Esophagus mucosa (tissue), 1 donor: ENCODE data around the gene NCCRP1. TPM values are rescaled to one million over a fixed set of nuclear protein-coding genes. Genes with fewer than 3 reads are reported as not detected.
"Not testable (repeated sequence)": the region's sequence is repeated elsewhere in the genome, so short reads cannot be mapped to it uniquely, and the experiment has no call there.

Experiments used
- ATAC-seq: fragments of 200-7000 bp; cut with Tn5 transposase; one replicate; pipeline ENCODE4 v1.9.1; 2020
- total RNA-seq: library from RNA; stranded (reverse); gene quantifications from one replicate; pipeline ENCODE4 v1.2.4, GENCODE V29; 2023
- donor health status: DM: yes; HTN: yes; CAD: no.

NCCRP1 gene
- total RNA-seq, 1 donor from 2014 or later: 298 TPM

DNA sequence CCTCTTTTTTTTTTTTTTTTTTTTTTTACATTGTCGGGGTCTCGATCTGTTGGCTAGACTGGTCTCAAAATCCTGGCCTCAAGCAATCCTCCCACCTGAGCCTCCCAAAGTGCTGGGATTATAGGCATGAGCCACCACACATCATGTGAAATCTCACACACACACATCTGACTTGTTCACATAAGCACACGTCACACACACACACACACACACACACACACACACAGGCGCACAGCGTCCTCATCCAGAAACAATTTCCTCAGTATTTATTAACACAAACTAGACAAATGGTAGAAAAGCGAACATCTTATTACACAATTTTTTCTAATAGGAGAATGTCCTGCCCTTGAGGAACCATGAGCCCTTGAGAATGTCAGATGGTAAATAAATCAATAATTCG lies 12.4 kb downstream of the NCCRP1 start:
- ATAC-seq: no peak

- peak; percentile 42 for ATAC-seq
Measured at GRCh38 chr19:39211731-39212374, 15.1 kb downstream of the NCCRP1 start.

DNA sequence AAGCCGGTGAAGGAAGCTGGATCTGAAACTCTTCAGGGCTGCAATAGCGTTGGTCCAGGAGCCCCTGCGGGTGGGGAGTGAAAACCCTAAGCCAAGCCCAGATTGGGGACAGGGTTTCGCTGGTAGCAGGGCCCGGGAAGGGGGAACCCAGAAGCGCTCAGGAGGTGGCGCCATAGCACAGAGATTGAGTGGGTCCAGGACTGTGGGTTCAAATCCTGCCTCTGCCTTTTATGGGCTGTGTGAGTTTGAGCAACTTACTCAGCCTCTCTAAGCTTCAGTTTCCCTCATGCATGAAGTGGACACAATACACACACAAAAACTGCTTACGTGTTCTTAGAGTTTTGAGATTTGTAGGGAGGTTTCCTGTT lies 15.6 kb downstream of the NCCRP1 start:
- ATAC-seq: peak; percentile 66

GRCh38 chr19:39215323-39215722 lies 18.6 kb downstream of the NCCRP1 start:
- ATAC-seq: not testable (repeated sequence)

DNA sequence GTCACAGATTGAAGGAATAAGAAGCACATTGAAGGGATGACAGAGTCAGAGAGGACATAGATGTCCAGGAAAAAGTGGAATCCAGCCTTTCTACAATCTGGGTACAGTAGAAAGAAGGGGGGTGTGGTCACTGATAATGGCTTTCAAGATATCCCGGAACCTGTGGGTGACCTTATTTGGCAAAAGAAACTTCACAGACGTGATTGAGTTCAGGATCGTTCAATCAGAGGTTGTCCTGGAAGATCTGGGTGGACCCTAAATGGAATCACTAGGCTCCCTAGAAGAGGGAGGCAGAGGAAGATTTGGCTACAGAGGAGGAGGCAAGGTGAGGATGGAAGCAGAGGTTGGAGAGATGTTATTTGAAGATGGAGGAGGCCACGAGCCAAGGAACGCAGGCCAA lies 20.3 kb downstream of the NCCRP1 start:
- ATAC-seq: no peak

GRCh38 chr19:39218230-39219007 lies 21.7 kb downstream of the NCCRP1 start:
- ATAC-seq: no peak

- not testable (repeated sequence) for ATAC-seq
Measured at GRCh38 chr19:39219108-39219507, 22.3 kb downstream of the NCCRP1 start.

GRCh38 chr19:39223703-39224279 lies 27.0 kb downstream of the NCCRP1 start:
- no peak for ATAC-seq

GRCh38 chr19:39224910-39225309 lies 28.1 kb downstream of the NCCRP1 start:
- no peak for ATAC-seq

DNA sequence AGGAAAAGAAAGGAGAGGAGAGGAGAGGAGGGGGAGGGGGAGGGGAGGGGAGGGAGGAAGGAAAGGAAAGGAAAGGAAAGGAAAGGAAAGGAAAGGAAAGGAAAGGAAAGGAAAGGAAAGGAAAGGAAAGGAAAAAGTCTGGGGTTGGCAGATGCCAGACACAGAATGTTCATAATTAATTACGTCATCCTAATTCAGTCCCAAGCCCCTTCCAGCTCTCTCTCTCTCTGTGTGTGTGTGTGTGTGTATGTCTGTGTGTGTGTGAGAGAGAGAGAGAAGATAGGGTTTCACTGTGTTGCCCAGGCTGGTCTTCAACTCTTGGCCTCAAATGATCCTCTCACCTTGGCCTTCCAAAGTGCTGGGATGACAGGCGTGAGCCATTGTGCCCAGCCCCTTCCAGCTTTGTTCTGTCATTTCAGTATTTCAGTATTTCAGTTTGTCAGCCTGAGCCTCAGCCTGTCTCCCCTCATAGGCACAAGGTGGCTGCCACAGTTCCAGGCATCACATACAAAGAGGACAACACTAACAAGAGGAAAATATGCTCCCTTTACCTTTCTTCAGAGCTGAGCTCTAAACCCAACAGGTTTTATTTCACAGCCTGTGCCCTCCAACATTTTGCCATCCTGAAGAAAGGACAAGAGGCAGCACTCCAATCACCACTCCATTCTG lies 33.5 kb downstream of the NCCRP1 start:
- no peak for ATAC-seq

- ATAC-seq: no peak
Measured at GRCh38 chr19:39232708-39233107, 35.9 kb downstream of the NCCRP1 start.

DNA sequence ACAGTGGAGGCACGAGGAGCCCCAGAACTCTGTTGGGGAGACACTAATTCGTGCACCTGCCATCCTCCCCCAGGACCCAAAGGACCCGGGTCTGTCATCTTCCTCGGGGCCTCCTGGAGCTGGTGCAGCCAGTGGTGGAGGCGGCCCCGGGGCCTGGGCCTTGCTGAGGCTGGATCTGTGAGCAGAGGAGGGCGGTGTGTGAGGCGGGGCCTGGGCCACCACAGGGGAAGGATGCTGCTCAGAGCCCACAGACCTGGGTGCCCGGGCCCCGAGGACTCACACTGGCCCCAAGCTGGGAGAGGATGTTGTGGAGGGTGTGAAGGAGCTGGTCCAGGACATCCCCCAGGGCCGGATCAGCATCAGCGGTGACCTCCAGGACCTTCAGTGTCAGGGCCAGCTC lies 39.8 kb downstream of the NCCRP1 start:
- no peak for ATAC-seq

- peak; percentile 61 for ATAC-seq
Measured at GRCh38 chr19:39237200-39238184, 40.7 kb downstream of the NCCRP1 start.

DNA sequence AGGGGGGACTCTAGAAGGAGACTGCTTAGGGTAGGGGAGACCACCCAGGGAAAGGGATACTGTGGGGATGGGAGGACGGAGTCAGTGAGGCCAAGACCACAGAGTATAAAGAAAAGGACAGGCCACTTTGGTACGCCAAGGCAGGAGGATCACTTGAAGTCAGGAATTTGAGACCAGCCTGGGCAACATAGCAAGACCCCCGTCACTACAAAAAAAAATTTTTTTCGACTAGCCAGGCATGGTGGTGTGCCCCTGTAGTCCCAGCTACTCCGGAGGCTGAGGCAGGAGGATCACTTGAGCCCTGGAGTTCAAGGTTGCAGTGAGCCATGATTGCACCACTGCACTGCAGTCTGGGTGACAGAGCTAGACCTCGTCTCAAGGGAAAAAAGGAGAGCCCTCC lies 41.4 kb downstream of the NCCRP1 start:
- ATAC-seq: no peak

GRCh38 chr19:39238944-39239343 lies 42.2 kb downstream of the NCCRP1 start:
- ATAC-seq: no peak

DNA sequence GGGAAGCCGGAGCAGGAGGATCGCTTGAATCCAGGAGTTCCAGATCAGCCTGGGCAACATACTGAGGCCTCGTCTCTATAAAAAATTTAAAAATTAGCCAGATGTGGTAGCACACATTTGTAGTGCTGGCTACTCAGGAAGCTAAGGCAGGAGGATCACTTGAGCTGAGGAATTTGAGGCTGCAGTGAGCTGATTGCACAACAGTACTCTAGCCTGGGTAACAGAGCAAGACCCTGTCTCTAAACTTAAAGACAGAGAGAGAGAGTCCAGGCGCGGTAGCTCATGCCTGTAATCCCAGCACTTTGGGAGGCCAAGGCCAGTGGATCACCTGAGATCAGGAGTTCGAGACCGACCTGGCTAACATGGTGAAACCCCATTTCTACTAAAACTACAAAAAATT lies 43.7 kb downstream of the NCCRP1 start:
- no peak for ATAC-seq

- ATAC-seq: not testable (repeated sequence)
Measured at GRCh38 chr19:39243741-39244140, 47.0 kb downstream of the NCCRP1 start.

- ATAC-seq: not testable (repeated sequence)
Measured at GRCh38 chr19:39244410-39245100, 47.8 kb downstream of the NCCRP1 start, which contains the start of gene IFNL3. Gene IFNL3 (minus strand): TSS chr19:39245006. CDS start chr19:39244967, 39 bp downstream.

DNA sequence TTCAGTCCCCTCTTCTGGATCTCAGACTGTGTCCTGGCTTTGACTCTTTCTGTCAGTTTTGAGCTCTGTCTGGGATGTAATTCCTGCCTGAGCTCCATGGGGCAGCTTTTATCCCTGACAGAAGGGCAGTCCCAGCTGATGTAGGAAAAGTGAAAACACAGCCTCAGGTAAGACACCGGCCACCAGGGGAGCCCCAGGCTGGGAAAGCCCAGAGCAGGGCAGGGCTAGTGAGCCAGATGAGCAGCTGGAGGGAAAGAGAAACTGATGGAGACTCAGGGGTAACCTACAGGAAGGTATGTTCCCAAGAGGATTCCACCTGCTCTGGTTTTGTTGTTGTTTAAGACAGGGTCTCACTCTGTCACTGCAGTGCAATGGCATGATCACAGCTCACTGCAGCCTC lies 48.4 kb downstream of the NCCRP1 start:
- ATAC-seq: peak; percentile 24

DNA sequence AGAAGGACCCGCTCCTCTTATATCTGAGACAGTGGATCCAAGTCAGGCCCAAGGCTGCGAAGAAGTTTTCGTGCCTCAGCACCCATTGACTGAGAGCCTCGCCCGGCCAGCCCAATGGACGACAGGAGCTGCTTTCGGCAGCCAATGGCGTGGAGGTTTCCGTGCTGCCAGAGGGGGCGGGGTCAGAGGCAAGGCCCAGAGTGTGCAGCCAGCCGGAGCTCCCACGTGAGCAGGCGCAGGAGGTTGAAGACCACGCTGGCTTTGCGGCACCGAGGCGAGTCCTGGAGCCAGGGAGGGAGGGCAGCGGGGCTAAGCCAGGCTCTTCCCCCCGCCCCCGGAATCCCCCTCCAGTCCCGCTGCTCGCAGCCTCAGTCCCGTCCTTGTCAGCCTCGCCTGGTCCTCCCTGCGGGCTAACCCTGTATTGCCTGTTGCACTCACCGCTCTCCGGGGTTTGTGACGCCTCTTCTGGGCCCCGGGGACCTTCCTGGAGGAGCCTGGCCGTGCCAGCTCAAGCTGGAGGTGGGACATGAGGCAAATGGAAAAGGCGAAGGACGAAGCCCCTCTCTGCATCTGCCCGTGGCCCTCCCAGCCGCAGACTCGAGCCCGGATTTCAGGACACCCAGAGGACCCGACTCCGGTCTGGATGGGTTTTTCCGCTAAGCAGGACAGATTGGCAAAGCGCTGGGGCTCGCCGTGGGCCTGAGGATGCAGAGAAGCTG lies 50.3 kb downstream of the NCCRP1 start:
- peak; percentile 24 for ATAC-seq
